ENCODE data around the gene DUSP8.
"Not testable (repeated sequence)": the region's sequence is repeated elsewhere in the genome, so short reads cannot be mapped to it uniquely, and the experiment has no call there.

Gene DUSP8

GRCh38 chr11:1572197-1573076 lies at the start of gene DUSP8:
DUSP8 (minus strand) TSS chr11:1572271; CDS start chr11:1565826, 6,445 bp downstream.
- peak; percentile 92 for DNase-seq

GRCh38 chr11:1619449-1619848 lies 47.4 kb upstream of the DUSP8 start:
- peak; percentile 9 for DNase-seq

GRCh38 chr11:1618231-1618630 lies 46.2 kb upstream of the DUSP8 start:
- no peak for DNase-seq

- no peak for DNase-seq
Observed at GRCh38 chr11:1608363-1608762, 36.3 kb upstream of the DUSP8 start, which contains the start of gene KRTAP5-3. KRTAP5-3 (minus strand) TSS chr11:1608463; CDS start chr11:1608385, 78 bp downstream.

- DNase-seq, result not testable (repeated sequence)
Observed at GRCh38 chr11:1607901-1608300, 35.8 kb upstream of the DUSP8 start.

GRCh38 chr11:1607156-1607845 lies 35.2 kb upstream of the DUSP8 start:
- not testable (repeated sequence) for DNase-seq

GRCh38 chr11:1605923-1606322 lies 33.9 kb upstream of the DUSP8 start:
- peak; percentile 11 for DNase-seq

- DNase-seq, result no peak
Observed at GRCh38 chr11:1604711-1605110, 32.6 kb upstream of the DUSP8 start.

- no peak for DNase-seq
Observed at GRCh38 chr11:1604181-1604580, 32.1 kb upstream of the DUSP8 start.

GRCh38 chr11:1603629-1604028 lies 31.6 kb upstream of the DUSP8 start:
- no peak for DNase-seq

GRCh38 chr11:1601663-1602062 lies 29.6 kb upstream of the DUSP8 start:
- not testable (repeated sequence) for DNase-seq

GRCh38 chr11:1600626-1601025 lies 28.6 kb upstream of the DUSP8 start:
- DNase-seq, result no peak

- peak; percentile 24 for DNase-seq
Observed at GRCh38 chr11:1598816-1599215, 26.7 kb upstream of the DUSP8 start.

GRCh38 chr11:1598406-1598805 lies 26.3 kb upstream of the DUSP8 start:
- DNase-seq, result not testable (repeated sequence)

GRCh38 chr11:1597994-1598380 lies 25.9 kb upstream of the DUSP8 start, which contains the start of gene KRTAP5-2:
KRTAP5-2 (minus strand) TSS chr11:1598294; CDS start chr11:1598250, 44 bp downstream.
- no peak for DNase-seq

- DNase-seq, result no peak
Observed at GRCh38 chr11:1597331-1597993, 25.4 kb upstream of the DUSP8 start.

- not testable (repeated sequence) for DNase-seq
Observed at GRCh38 chr11:1596576-1597121, 24.6 kb upstream of the DUSP8 start.

- DNase-seq, result not testable (repeated sequence)
Observed at GRCh38 chr11:1595994-1596575, 24.0 kb upstream of the DUSP8 start.

- no peak for DNase-seq
Observed at GRCh38 chr11:1592628-1593027, 20.6 kb upstream of the DUSP8 start.

GRCh38 chr11:1589996-1590395 lies 17.9 kb upstream of the DUSP8 start:
- DNase-seq, result no peak

- DNase-seq, result not testable (repeated sequence)
Observed at GRCh38 chr11:1589191-1589963, 17.3 kb upstream of the DUSP8 start.

GRCh38 chr11:1586699-1587098 lies 14.6 kb upstream of the DUSP8 start:
- DNase-seq, result no peak
